ENCODE measurements around the gene TMEM167B.
A peak's percentile ranks its signal among the peaks of the same experiment; 100 is the strongest.

TMEM167B gene

DNA sequence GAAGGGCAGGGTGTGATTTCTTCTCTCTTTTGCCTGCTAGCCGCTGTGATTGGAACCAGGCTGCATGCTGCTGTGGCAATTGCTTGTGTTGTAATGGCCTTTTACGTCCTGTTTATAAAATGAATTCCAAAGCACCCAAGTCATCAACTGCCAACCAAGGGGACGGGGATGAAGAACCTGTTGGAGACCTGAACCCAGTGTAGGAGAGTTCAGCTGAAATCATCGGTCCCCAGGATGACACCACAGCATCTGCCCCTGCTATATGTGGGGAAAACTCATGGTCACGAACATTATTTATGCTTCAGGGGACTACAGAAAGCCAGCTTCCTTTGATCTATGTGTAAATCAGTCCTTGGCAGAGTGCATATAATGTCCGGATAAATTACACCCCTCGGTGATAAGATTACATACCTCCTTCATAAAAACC, 3.8 kb downstream of the TMEM167B start:
- H3K4me1 ChIP-seq (ENCODE audit: insufficient read depth, insufficient read length), result no peaks in the 10 kb centered on the region
- TF ChIP-seq SUZ12 (IDR thresholded peaks at IDR 0.05; ENCODE audit: extremely low read depth, insufficient read depth, insufficient read length) (no peak), YY1 (IDR thresholded peaks at IDR 0.05; ENCODE audit: insufficient read depth, insufficient read length) (no peak), ZNF274 (IDR thresholded peaks at IDR 0.05; ENCODE audit: low read depth, low read length) (no peak)
- no peak overlapping the region for H3K9ac ChIP-seq (ENCODE audit: insufficient read length, low read depth)
- no peak for DNase-seq (ENCODE audit: low read depth, low spot score)
- H3K27me3 ChIP-seq (ENCODE audit: insufficient read depth, insufficient read length), result no peaks in the 10 kb centered on the region
- peaks cover 21% of the 10 kb centered on the region for H3K36me3 ChIP-seq (ENCODE audit: insufficient read depth, insufficient read length, low read length)
- no peak overlapping the region for H3K4me3 ChIP-seq (ENCODE audit: insufficient read length, low read depth)
- no peaks in the 10 kb centered on the region for H3K9me3 ChIP-seq (ENCODE audit: insufficient read depth, low read length)

DNA sequence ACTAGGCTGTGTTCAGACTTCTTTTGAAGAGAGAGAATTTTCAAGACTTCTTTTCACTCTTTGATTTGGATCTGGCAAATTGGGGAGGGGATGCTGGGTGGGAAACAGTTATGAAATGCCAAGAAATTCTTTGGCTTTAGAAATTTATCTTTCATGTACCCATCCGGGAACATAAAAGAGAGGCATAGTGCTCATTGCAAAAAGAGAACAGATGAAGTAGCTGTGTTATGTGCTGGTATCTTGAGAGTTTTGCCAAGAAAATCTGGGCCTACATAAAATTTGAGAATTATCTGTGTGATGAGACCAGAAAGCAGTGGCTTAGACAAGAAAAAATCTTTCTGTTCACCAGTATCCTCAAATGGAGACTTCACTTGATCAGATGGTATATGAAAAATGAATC, 4.3 kb downstream of the TMEM167B start:
- TF ChIP-seq YY1 (IDR thresholded peaks at IDR 0.05; ENCODE audit: insufficient read depth, insufficient read length), result no peak
- TF ChIP-seq ZNF274 (IDR thresholded peaks at IDR 0.05; ENCODE audit: low read depth, low read length), result no peak
- no peak for TF ChIP-seq SUZ12 (IDR thresholded peaks at IDR 0.05; ENCODE audit: extremely low read depth, insufficient read depth, insufficient read length)
- peaks cover 21% of the 10 kb centered on the region for H3K36me3 ChIP-seq (ENCODE audit: insufficient read depth, insufficient read length, low read length)
- no peaks in the 10 kb centered on the region for H3K4me1 ChIP-seq (ENCODE audit: insufficient read depth, insufficient read length)
- H3K4me3 ChIP-seq (ENCODE audit: insufficient read length, low read depth), result no peak overlapping the region
- H3K27me3 ChIP-seq (ENCODE audit: insufficient read depth, insufficient read length), result no peaks in the 10 kb centered on the region
- H3K9ac ChIP-seq (ENCODE audit: insufficient read length, low read depth), result no peak overlapping the region
- H3K9me3 ChIP-seq (ENCODE audit: insufficient read depth, low read length), result no peaks in the 10 kb centered on the region
- DNase-seq (ENCODE audit: low read depth, low spot score), result no peak

DNA sequence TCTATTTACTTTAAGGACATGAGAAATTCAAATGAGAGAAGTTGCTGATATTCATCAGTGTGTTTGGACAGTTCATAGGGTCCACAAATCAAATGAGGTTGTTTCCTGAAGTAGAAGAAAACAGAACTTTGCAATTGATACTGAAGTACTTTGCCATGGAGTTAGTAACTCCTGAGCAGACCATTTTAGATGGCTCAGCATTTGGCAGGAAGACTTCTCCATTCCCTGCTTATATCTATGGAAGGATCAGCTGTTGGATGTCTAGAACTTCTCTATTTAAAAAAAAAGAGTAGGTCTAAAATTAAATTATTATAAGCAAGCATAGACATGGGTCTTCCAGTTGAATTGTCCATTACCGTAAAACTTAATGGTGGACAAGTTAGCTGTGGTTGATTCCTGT, 5.1 kb downstream of the TMEM167B start:
- Histone ChIP-seq H3K4me3 (ENCODE audit: insufficient read length, low read depth) (no peak overlapping the region), H3K4me1 (ENCODE audit: insufficient read depth, insufficient read length) (no peaks in the 10 kb centered on the region), H3K9me3 (ENCODE audit: insufficient read depth, low read length) (no peaks in the 10 kb centered on the region), H3K9ac (ENCODE audit: insufficient read length, low read depth) (no peak overlapping the region), H3K36me3 (ENCODE audit: insufficient read depth, insufficient read length, low read length) (peaks cover 22% of the 10 kb centered on the region), H3K27me3 (ENCODE audit: insufficient read depth, insufficient read length) (no peaks in the 10 kb centered on the region)
- TF ChIP-seq ZNF274 (IDR thresholded peaks at IDR 0.05; ENCODE audit: low read depth, low read length) (no peak), SUZ12 (IDR thresholded peaks at IDR 0.05; ENCODE audit: extremely low read depth, insufficient read depth, insufficient read length) (no peak), YY1 (IDR thresholded peaks at IDR 0.05; ENCODE audit: insufficient read depth, insufficient read length) (no peak)
- no peak for DNase-seq (ENCODE audit: low read depth, low spot score)

DNA sequence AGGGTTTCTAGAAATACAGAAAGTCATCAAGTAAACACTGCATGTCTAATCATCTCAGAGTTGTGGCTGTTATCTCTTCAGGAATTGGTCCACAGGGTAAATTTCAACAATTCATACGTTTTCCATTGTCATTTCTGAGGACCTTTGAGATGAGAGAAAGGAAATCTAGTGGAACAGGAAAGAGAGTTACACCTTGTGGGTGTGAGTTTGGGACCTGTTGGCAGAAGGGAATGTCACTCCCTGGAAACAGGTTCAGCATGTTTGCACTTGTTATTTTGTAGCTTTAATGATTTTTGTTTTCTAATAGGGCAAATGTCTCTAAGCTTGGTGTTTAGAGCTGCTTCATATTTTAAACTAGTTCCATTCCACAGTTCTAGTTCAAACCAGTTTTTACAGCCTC, 5.6 kb downstream of the TMEM167B start:
- no peak overlapping the region for H3K4me3 ChIP-seq (ENCODE audit: insufficient read length, low read depth)
- H3K9ac ChIP-seq (ENCODE audit: insufficient read length, low read depth), result no peak overlapping the region
- TF ChIP-seq ZNF274 (IDR thresholded peaks at IDR 0.05; ENCODE audit: low read depth, low read length), result no peak
- no peak for TF ChIP-seq YY1 (IDR thresholded peaks at IDR 0.05; ENCODE audit: insufficient read depth, insufficient read length)
- no peak for TF ChIP-seq SUZ12 (IDR thresholded peaks at IDR 0.05; ENCODE audit: extremely low read depth, insufficient read depth, insufficient read length)
- no peaks in the 10 kb centered on the region for H3K27me3 ChIP-seq (ENCODE audit: insufficient read depth, insufficient read length)
- no peak for DNase-seq (ENCODE audit: low read depth, low spot score)
- no peaks in the 10 kb centered on the region for H3K4me1 ChIP-seq (ENCODE audit: insufficient read depth, insufficient read length)
- H3K9me3 ChIP-seq (ENCODE audit: insufficient read depth, low read length), result no peaks in the 10 kb centered on the region
- peaks cover 27% of the 10 kb centered on the region for H3K36me3 ChIP-seq (ENCODE audit: insufficient read depth, insufficient read length, low read length)

DNA sequence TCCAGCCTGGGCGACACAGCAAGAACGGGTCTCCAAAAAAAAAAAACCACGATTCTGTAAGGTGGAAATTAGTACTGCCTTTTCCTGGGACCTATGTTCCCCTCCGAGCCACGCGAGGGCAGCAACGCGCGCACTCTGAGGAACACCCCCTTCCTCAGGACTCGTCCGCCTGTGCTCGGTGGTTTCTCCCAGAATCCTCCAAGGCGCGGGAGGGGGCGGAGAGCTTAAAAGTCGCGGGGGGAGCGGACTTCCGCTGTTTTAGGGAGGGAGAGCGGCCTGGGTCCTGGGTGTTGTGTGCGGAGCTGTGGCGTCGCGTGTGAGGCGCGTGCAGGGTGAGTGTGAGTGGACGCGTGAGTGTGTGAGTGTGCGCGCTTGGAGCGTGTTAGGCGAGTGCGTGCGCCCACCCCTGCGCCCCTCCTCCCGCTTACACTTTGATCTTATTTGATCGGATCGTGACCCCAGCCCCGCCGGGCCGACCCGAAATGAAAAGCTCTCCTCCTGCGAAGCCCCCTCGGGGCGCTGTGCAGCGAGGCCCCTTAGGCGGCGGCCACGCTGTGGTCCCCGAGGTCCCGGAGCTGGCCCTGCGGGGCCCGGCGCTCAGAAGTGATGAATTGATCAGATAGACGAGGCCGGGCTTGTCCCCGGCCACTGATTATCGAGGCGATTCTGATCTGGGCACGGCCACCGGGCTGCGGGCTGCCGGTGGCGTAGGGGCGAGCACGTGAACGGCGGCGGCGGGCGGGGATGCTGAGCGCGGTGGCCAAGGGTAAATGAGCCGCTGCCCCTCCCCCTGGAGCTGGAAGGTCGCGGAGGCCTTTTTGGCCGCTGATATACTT, 9.6 kb downstream of the TMEM167B start:
- peak overlapping the region; percentile 99 for H3K4me3 ChIP-seq (ENCODE audit: insufficient read length, low read depth)
- H3K27me3 ChIP-seq (ENCODE audit: insufficient read depth, insufficient read length), result no peaks in the 10 kb centered on the region
- no peaks in the 10 kb centered on the region for H3K9me3 ChIP-seq (ENCODE audit: insufficient read depth, low read length)
- peak; percentile 98 for DNase-seq (ENCODE audit: low read depth, low spot score)
- peak overlapping the region; percentile 100 for H3K9ac ChIP-seq (ENCODE audit: insufficient read length, low read depth)
- H3K36me3 ChIP-seq (ENCODE audit: insufficient read depth, insufficient read length, low read length), result peaks cover 10% of the 10 kb centered on the region
- H3K4me1 ChIP-seq (ENCODE audit: insufficient read depth, insufficient read length), result no peaks in the 10 kb centered on the region
- TF ChIP-seq SUZ12 (IDR thresholded peaks at IDR 0.05; ENCODE audit: extremely low read depth, insufficient read depth, insufficient read length), result no peak
- no peak for TF ChIP-seq YY1 (IDR thresholded peaks at IDR 0.05; ENCODE audit: insufficient read depth, insufficient read length)
- no peak for TF ChIP-seq ZNF274 (IDR thresholded peaks at IDR 0.05; ENCODE audit: low read depth, low read length)

DNA sequence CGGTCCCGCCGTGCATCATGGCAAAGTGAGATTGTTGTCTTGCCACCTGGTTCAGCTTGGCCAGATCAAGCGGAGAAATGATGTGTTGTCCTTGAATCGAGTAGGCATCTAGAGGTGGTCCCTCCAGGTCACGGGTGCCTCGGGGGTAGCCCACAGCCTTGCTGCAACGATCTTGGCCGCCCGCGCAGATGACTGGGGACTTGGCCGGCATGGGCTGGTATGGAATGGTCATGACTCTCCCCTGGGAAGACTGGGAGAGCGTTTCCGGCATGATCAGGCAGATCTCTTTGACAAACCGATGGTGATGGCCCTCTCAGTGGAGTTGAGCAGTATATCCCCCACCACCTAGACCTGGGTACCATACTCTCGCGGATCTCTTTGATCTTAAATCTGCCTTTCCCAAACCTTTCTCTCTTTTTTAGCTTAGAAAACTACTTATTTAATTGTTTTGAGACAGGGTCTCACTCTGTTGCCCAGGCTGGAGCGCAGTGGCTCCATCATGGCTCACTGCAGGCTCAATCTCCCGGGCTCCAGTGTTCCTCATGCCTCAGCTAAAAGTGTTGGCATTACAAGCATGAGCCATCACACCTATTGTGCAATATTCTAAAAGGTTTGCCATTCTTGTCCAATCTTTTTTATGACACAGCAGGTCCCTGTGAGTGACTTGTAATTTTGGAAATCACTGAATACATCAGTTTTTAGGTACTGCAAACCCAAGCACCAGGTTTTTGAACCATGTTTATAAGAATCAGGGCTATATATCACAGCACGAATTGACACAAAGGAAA, 14.0 kb downstream of the TMEM167B start:
- H3K36me3 ChIP-seq (ENCODE audit: insufficient read depth, insufficient read length, low read length), result peaks cover 6% of the 10 kb centered on the region
- no peak for DNase-seq (ENCODE audit: low read depth, low spot score)
- H3K4me1 ChIP-seq (ENCODE audit: insufficient read depth, insufficient read length), result no peaks in the 10 kb centered on the region
- no peak overlapping the region for H3K9ac ChIP-seq (ENCODE audit: insufficient read length, low read depth)
- TF ChIP-seq SUZ12 (IDR thresholded peaks at IDR 0.05; ENCODE audit: extremely low read depth, insufficient read depth, insufficient read length), result no peak
- TF ChIP-seq YY1 (IDR thresholded peaks at IDR 0.05; ENCODE audit: insufficient read depth, insufficient read length), result no peak
- no peak for TF ChIP-seq ZNF274 (IDR thresholded peaks at IDR 0.05; ENCODE audit: low read depth, low read length)
- no peak overlapping the region for H3K4me3 ChIP-seq (ENCODE audit: insufficient read length, low read depth)
- H3K9me3 ChIP-seq (ENCODE audit: insufficient read depth, low read length), result no peaks in the 10 kb centered on the region
- peaks cover under 1% of the 10 kb centered on the region for H3K27me3 ChIP-seq (ENCODE audit: insufficient read depth, insufficient read length)

DNA sequence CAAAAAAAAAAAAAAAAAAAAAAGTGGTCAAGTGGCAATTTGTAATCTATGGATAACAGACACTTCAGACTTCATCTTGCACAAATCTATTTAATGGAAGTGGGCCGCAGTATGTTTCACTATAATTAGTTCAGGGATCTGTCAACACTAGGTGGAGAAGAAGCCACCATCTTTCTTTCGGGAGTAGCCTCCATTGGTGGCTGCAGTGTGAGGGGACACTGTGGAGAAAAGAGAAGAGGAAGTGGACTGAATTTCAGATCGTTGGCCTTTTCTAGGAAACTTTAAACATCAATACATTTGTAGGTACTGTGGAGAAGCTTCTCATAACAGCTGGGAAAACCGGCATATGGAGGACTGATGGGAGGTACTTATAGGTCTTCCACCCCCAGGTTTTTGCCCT, 15.3 kb downstream of the TMEM167B start:
- Histone ChIP-seq H3K9ac (ENCODE audit: insufficient read length, low read depth) (no peak overlapping the region), H3K27me3 (ENCODE audit: insufficient read depth, insufficient read length) (peaks cover 13% of the 10 kb centered on the region), H3K9me3 (ENCODE audit: insufficient read depth, low read length) (no peaks in the 10 kb centered on the region), H3K4me1 (ENCODE audit: insufficient read depth, insufficient read length) (no peaks in the 10 kb centered on the region), H3K36me3 (ENCODE audit: insufficient read depth, insufficient read length, low read length) (peaks cover 2% of the 10 kb centered on the region), H3K4me3 (ENCODE audit: insufficient read length, low read depth) (no peak overlapping the region)
- DNase-seq (ENCODE audit: low read depth, low spot score), result no peak
- TF ChIP-seq ZNF274 (IDR thresholded peaks at IDR 0.05; ENCODE audit: low read depth, low read length) (no peak), SUZ12 (IDR thresholded peaks at IDR 0.05; ENCODE audit: extremely low read depth, insufficient read depth, insufficient read length) (no peak), YY1 (IDR thresholded peaks at IDR 0.05; ENCODE audit: insufficient read depth, insufficient read length) (no peak)
